CD4-positive, alpha-beta T cell (primary cell): Measurements from ENCODE around the gene RASD2. TPM values are rescaled to one million over a fixed set of nuclear protein-coding genes. Genes with fewer than 3 reads are reported as not detected.
"Not testable (repeated sequence)": the region's sequence is repeated elsewhere in the genome, so short reads cannot be mapped to it uniquely, and the experiment has no call there.

Experiments used
- ATAC-seq: fragments of 200-7000 bp; cut with Tn5 transposase; one replicate; pipeline ENCODE4 v1.10.0; 2022; ENCODE audit warnings: mild to moderate bottlenecking; ENCODE audit not compliant: poor library complexity
- CTCF ChIA-PET: fragments of 350-600 bp; sonication (Branson Sonifier 250); formaldehyde crosslinking; loops from one replicate; lab custom pipeline; 2021; ENCODE audit warnings: antibody characterized with exemption, inconsistent platforms; lab: Charles Lee
- POLR2A ChIA-PET: fragments of 350-600 bp; sonication (Branson Sonifier 250); formaldehyde crosslinking; loops from one replicate; lab custom pipeline; 2021; ENCODE audit warnings: antibody characterized with exemption, inconsistent platforms; lab: Charles Lee
- DNase-seq, 14 experiments: peaks; one replicate each; pipeline ENCODE4 v3.0.0-alpha.2; 2013 to 2020; ENCODE audit warnings: mixed read lengths in 2 of 14
- H3K27ac ChIP-seq, 2 donors: one replicate each; pipeline versions ENCODE4 v1.5.1 to v1.7.0; 2013; ENCODE audit warnings: low read length in 2 of 2, low read depth in 1 of 2, mild to moderate bottlenecking in 1 of 2
- H3K27me3 ChIP-seq, 2 experiments: 1 replicate in 1 of 2; 2 replicates in 1 of 2; pipeline versions ENCODE4 v1.6.1 to v1.7.0; 2013; ENCODE audit warnings: low read length in 2 of 2, control low read depth in 1 of 2, mild to moderate bottlenecking in 1 of 2, moderate library complexity in 1 of 2; ENCODE audit not compliant: insufficient read depth in 2 of 2, control insufficient read depth in 1 of 2
- H3K36me3 ChIP-seq: one replicate; pipeline ENCODE4 v1.6.1; 2013; ENCODE audit warnings: low read length, control low read depth; ENCODE audit not compliant: insufficient read depth
- H3K4me1 ChIP-seq: one replicate; pipeline ENCODE4 v1.6.1; 2013; ENCODE audit warnings: low read length, control low read depth; ENCODE audit not compliant: insufficient read depth
- H3K4me3 ChIP-seq: one replicate; pipeline ENCODE4 v1.5.1; 2013; ENCODE audit warnings: mild to moderate bottlenecking, low read length, moderate library complexity
- H3K9me3 ChIP-seq, 2 experiments: 1 replicate in 1 of 2; 2 replicates in 1 of 2; pipeline versions ENCODE4 v1.6.1 to v1.7.0; 2013; ENCODE audit warnings: low read length in 2 of 2, mild to moderate bottlenecking in 2 of 2, control low read depth in 1 of 2, moderate library complexity in 1 of 2; ENCODE audit not compliant: control insufficient read depth in 1 of 2, insufficient read depth in 1 of 2
- H3K27ac Mint-ChIP-seq: one replicate; pipeline ENCODE4 v1.8.0; 2020; ENCODE audit warnings: mixed read lengths
- H3K27me3 Mint-ChIP-seq: one replicate; pipeline ENCODE4 v1.8.0; 2021; ENCODE audit warnings: mixed read lengths
- H3K36me3 Mint-ChIP-seq: one replicate; pipeline ENCODE4 v1.8.0; 2021; ENCODE audit warnings: low read depth, mixed read lengths
- H3K4me1 Mint-ChIP-seq: one replicate; pipeline ENCODE4 v1.8.0; 2021; ENCODE audit warnings: low read depth, mixed read lengths
- H3K4me3 Mint-ChIP-seq: one replicate; pipeline ENCODE4 v1.8.0; 2020; ENCODE audit warnings: mild to moderate bottlenecking, mixed read lengths
- H3K9me3 Mint-ChIP-seq: one replicate; pipeline ENCODE4 v1.8.0; 2020; ENCODE audit warnings: mixed read lengths
- CTCF ChIP-seq: fragments of 200-600 bp; IDR thresholded peaks from one replicate; pipeline ENCODE4 v1.8.0; 2022; ENCODE audit warnings: antibody characterized with exemption, mild to moderate bottlenecking
- intact Hi-C, 2 experiments: fragments of 100-400 bp; cut with DNase I in 1 of 2; cut with micrococcal nuclease in 1 of 2; formaldehyde crosslinking; loops; one replicate each; pipeline versions ENCODE4 v1.15.1 to v1.9.0; 2023 to 2025; cut with DNase I, micrococcal nuclease
- polyA plus RNA-seq, 2 donors: library from polyadenylated mRNA; unstranded; fragments of 120-200 nt; gene quantifications; one replicate each; pipeline ENCODE4 v1.2.1, GENCODE V29; 2013
- total RNA-seq, 174 experiments: library from RNA in 2 of 174; stranded (reverse) in 2 of 174; gene quantifications; one replicate each; pipeline ENCODE4 v1.2.3 and lab custom pipeline; 2021 to 2026

The RASD2 gene
- total RNA-seq (1 to 10 TPM; 1.4 to 1.6 TPM), total RNA-seq (lab: John Stamatoyannopoulos, UW) (0 to 7.3 (median 0.07) reads per million in 172 experiments)
- polyA plus RNA-seq (2013, experiment 1 of 2): not detected
- polyA plus RNA-seq (2013, experiment 2 of 2): 0.41 TPM

GRCh38 chr22:35540595-35541253 is at the start of gene RASD2:
TSS of gene RASD2 (plus strand) at chr22:35540831. CDS start at chr22:35546810, 5,979 bp downstream.
- POLR2A ChIA-PET: interaction anchor here (1.1 to 1.6 kb wide), 2 partner anchors 12 to 108 kb away, joined by 3 to 8 read pairs; partner anchors contain the start of gene APOL6

GRCh38 chr22:35491061-35491907 is 49.3 kb upstream of the RASD2 start:
- ATAC-seq, H3K4me1 ChIP-seq, H3K4me3 ChIP-seq, DNase-seq, H3K36me3 Mint-ChIP-seq, H3K36me3 ChIP-seq, H3K27ac ChIP-seq, CTCF ChIA-PET, H3K4me1 Mint-ChIP-seq, H3K9me3 Mint-ChIP-seq, H3K27me3 ChIP-seq, H3K27ac Mint-ChIP-seq, POLR2A ChIA-PET, intact Hi-C loops, H3K4me3 Mint-ChIP-seq, H3K9me3 ChIP-seq: not testable (repeated sequence)
- peaks cover 49% of the 10 kb centered on the region for H3K27me3 Mint-ChIP-seq

More at GRCh38 chr22:35540595-35541253, at the start of gene RASD2:
- Histone ChIP-seq H3K36me3 (no peaks in the 10 kb centered on the region), H3K4me3 (peak within 1 kb of the TSS; percentile 60), H3K9me3 (no peaks in the 10 kb centered on the region), H3K27me3 (peaks cover 29 to 36% of the 10 kb centered on the region in 2 experiments), H3K4me1 (peaks cover 24% of the 10 kb centered on the region), H3K27ac (no peak within 1 kb of the TSS)
- Mint-ChIP-seq H3K9me3 (no peaks in the 10 kb centered on the region), H3K27me3 (peaks cover 46% of the 10 kb centered on the region), H3K4me1 (peaks cover 5% of the 10 kb centered on the region), H3K27ac (no peak within 1 kb of the TSS), H3K36me3 (no peaks in the 10 kb centered on the region), H3K4me3 (peak within 1 kb of the TSS; percentile 85)
- ATAC-seq (peak; percentile 68), DNase-seq (peak in 9 of 14 experiments; percentile 7 to 73 (median 19))
- intact Hi-C loops: no loop called here
- TF ChIP-seq CTCF: no peak
- CTCF ChIA-PET: no interaction called here

GRCh38 chr22:35491908-35492380 is 48.7 kb upstream of the RASD2 start:
- ChIA-PET POLR2A (no interaction called here), CTCF (no interaction called here)
- peaks cover 4 to 8% of the 10 kb centered on the region in 2 experiments for H3K27me3 ChIP-seq
- ATAC-seq (no peak), DNase-seq (no peak)
- no peak overlapping the region for H3K4me3 ChIP-seq
- TF ChIP-seq CTCF: no peak
- Mint-ChIP-seq H3K4me1 (no peaks in the 10 kb centered on the region), H3K4me3 (no peak overlapping the region), H3K9me3 (no peaks in the 10 kb centered on the region), H3K27me3 (peaks cover 51% of the 10 kb centered on the region), H3K36me3 (no peaks in the 10 kb centered on the region), H3K27ac (no peak overlapping the region)
- H3K27ac ChIP-seq: no peak overlapping the region
- no peaks in the 10 kb centered on the region for H3K9me3 ChIP-seq
- no peaks in the 10 kb centered on the region for H3K4me1 ChIP-seq
- H3K36me3 ChIP-seq: no peaks in the 10 kb centered on the region
- intact Hi-C loops: no loop called here
